Esophagus squamous epithelium (tissue), 5 donors: ENCODE data around the gene MATN1. TPM values are rescaled to one million over a fixed set of nuclear protein-coding genes. Genes with fewer than 3 reads are reported as not detected.

Source experiments
- DNase-seq: peaks from one replicate; lab custom pipeline; 2025; lab: John Stamatoyannopoulos, UW
- H3K27ac ChIP-seq, 4 donors: fragments of 200-600 bp; sonication (generic); one replicate each; pipeline ENCODE4 v1.5.1; 2016 to 2019; ENCODE audit warnings: mild to moderate bottlenecking in 1 of 4
- H3K27me3 ChIP-seq, 4 donors: fragments of 200-600 bp; sonication (generic); 1 replicate in 3 of 4; 2 replicates in 1 of 4; pipeline versions ENCODE4 v1.5.1 to v1.6.0; 2017 to 2021; ENCODE audit warnings: antibody characterized with exemption in 1 of 4
- H3K36me3 ChIP-seq, 3 donors: fragments of 200-600 bp; sonication (generic); one replicate each; pipeline ENCODE4 v1.5.1; 2016 to 2019
- H3K4me1 ChIP-seq, 3 donors: fragments of 200-600 bp; sonication (generic); one replicate each; pipeline ENCODE4 v1.5.1; 2017 to 2019
- H3K4me3 ChIP-seq, 4 donors: fragments of 200-600 bp; sonication (generic); 1 replicate in 3 of 4; 2 replicates in 1 of 4; pipeline ENCODE4 v1.5.1; 2016 to 2019; ENCODE audit warnings: mild to moderate bottlenecking in 2 of 4, moderate library complexity in 1 of 4
- H3K9me3 ChIP-seq, 3 donors: fragments of 200-600 bp; sonication (generic); one replicate each; pipeline ENCODE4 v1.5.1; 2016 to 2019
- CTCF ChIP-seq, 6 experiments: fragments of 450-650 bp in 4 of 6; fragments of 200-600 bp in 2 of 6; sonication (generic) in 2 of 6; IDR thresholded peaks; one replicate each; pipeline ENCODE4 v1.5.1; 2016 to 2019; ENCODE audit warnings: antibody characterized with exemption in 6 of 6, mild to moderate bottlenecking in 4 of 6, moderate library complexity in 4 of 6
- POLR2A ChIP-seq, 4 donors: fragments of 450-650 bp; IDR thresholded peaks; one replicate each; pipeline ENCODE4 v1.6.1; 2017; ENCODE audit warnings: antibody characterized with exemption in 4 of 4, mild to moderate bottlenecking in 4 of 4, moderate library complexity in 3 of 4
- WGBS, 2 donors: methylation state at CpG; one replicate each; pipeline ENCODE4 v1.1.5; 2018; 5-methylcytosine and 5-hydroxymethylcytosine counted together
- intact Hi-C: fragments of 100-400 bp; cut with DNase I; formaldehyde crosslinking; loops from one replicate; pipeline ENCODE4 v1.15.0; 2022
- total RNA-seq, 4 donors: library from RNA; depleted of rRNA; stranded (reverse); fragments of >200 nt; gene quantifications; one replicate each; pipeline ENCODE4 v1.1.0, GENCODE V29; 2016
- donor health status: DM: yes; HTN: yes; CAD: no.

The MATN1 gene
- total RNA-seq, 4 donors from 2014 or later: not detected

- Histone ChIP-seq H3K4me1 (peaks cover 0 to 10% (median 4%) of the 10 kb centered on the region in 3 donors), H3K9me3 (no peaks in the 10 kb centered on the region), H3K36me3 (peaks cover 0 to 27% (median 0%) of the 10 kb centered on the region in 3 donors), H3K27me3 (no peaks in the 10 kb centered on the region), H3K27ac (no peak overlapping the region), H3K4me3 (no peak overlapping the region)
- 80 to 91% methylated on average over 1 to 2 of the region's 2 CpGs for WGBS, 2 donors
- no peak for TF ChIP-seq CTCF (IDR thresholded peaks at IDR 0.05)
- no peak for TF ChIP-seq POLR2A (IDR thresholded peaks at IDR 0.05)
- intact Hi-C loops: loop anchor here (5.0 kb wide), 2 partner anchors 53 to 188 kb away; no protein-coding TSS in a partner anchor
- DNase-seq: no peak
Measured at GRCh38 chr1:30724175-30724574, 790 bp upstream of the MATN1 start.

GRCh38 chr1:30721812-30722537 is 1.4 kb downstream of the MATN1 start:
- Histone ChIP-seq H3K4me3 (no peak overlapping the region), H3K9me3 (no peaks in the 10 kb centered on the region), H3K27ac (no peak overlapping the region), H3K36me3 (peaks cover 0 to 27% (median 0%) of the 10 kb centered on the region in 3 donors), H3K27me3 (no peaks in the 10 kb centered on the region), H3K4me1 (peaks cover 0 to 23% (median 7%) of the 10 kb centered on the region in 3 donors)
- TF ChIP-seq CTCF (IDR thresholded peaks at IDR 0.05) (no peak), POLR2A (IDR thresholded peaks at IDR 0.05) (no peak)
- WGBS, 2 donors: 25 to 94% methylated on average over 3 to 5 of the region's 9 CpGs
- intact Hi-C loops: loop anchor here (5.0 kb wide), 2 partner anchors 55 to 190 kb away; no protein-coding TSS in a partner anchor
- no peak for DNase-seq

GRCh38 chr1:30721341-30721793 is 2.0 kb downstream of the MATN1 start:
- peaks cover 0 to 27% (median 0%) of the 10 kb centered on the region in 3 donors for H3K36me3 ChIP-seq
- H3K4me1 ChIP-seq: peaks cover 0 to 23% (median 7%) of the 10 kb centered on the region in 3 donors
- intact Hi-C loops: loop anchor here (5.0 kb wide), 2 partner anchors 56 to 191 kb away; no protein-coding TSS in a partner anchor
- no peak for DNase-seq
- H3K27me3 ChIP-seq: no peaks in the 10 kb centered on the region
- H3K27ac ChIP-seq: no peak overlapping the region
- no peaks in the 10 kb centered on the region for H3K9me3 ChIP-seq
- 96 to 100% methylated on average over 10 to 18 of the region's 27 CpGs for WGBS, 2 donors
- no peak overlapping the region for H3K4me3 ChIP-seq
- TF ChIP-seq CTCF (IDR thresholded peaks at IDR 0.05): no peak
- no peak for TF ChIP-seq POLR2A (IDR thresholded peaks at IDR 0.05)

- Histone ChIP-seq H3K9me3 (peaks cover 0 to 3% (median 3%) of the 10 kb centered on the region in 3 donors), H3K36me3 (peaks cover 0 to 27% (median 0%) of the 10 kb centered on the region in 3 donors), H3K27me3 (no peaks in the 10 kb centered on the region), H3K4me1 (peaks cover 0 to 23% (median 7%) of the 10 kb centered on the region in 3 donors), H3K27ac (no peak overlapping the region), H3K4me3 (no peak overlapping the region)
- no peak for DNase-seq
- intact Hi-C loops: loop anchor here (5.0 kb wide), 2 partner anchors 57 to 192 kb away; no protein-coding TSS in a partner anchor
- WGBS, 2 donors: 81 to 82% methylated on average over 13 to 14 of the region's 16 CpGs
- TF ChIP-seq CTCF (IDR thresholded peaks at IDR 0.05): no peak
- TF ChIP-seq POLR2A (IDR thresholded peaks at IDR 0.05): no peak
Measured at GRCh38 chr1:30720271-30721223, 2.8 kb downstream of the MATN1 start.
